ENCODE measurements around the gene FRY.
A peak's percentile ranks its signal among the peaks of the same experiment; 100 is the strongest.
"Not testable (repeated sequence)": the region's sequence is repeated elsewhere in the genome, so short reads cannot be mapped to it uniquely, and the experiment has no call there.

The FRY gene

DNA sequence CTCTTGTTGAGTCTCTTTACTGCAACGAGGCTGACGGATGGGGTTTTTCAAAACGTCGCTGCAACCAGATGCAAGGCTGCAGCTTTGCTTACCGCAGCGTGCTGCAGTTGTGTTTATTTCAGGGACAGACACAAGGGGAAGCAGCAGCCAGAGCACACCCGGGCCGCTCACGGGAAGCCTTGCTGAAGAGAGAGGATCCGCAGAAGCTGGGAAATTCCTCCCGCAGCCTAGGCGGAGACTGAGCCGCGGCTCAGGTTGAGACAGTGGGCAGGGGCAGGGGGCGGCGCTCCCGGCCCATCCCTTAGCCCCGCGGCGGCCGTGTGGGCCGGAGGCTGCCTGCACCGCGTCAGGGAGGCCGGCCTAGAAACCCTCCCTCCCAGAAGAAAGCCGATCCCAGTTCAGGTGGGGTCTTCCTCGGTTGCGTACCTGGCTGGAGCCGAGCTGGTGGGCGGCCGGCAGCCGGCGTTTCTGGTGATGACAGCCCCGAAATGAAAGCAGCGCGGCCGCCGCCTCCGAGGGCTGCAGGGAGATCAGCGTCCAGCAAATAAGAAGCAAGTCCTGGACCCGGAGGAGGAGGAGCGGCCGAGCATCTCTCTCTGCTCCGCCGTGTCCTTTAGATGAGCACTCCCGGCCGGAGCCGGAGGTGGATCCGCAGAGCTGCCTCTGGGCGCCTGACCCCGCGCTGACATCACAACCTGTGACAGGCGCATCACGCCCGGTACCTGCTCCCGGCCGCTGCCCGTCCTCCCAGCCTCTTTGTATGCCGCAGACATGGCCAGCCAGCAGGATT is at the start of gene FRY:
TSS of gene FRY (plus strand) at position 750 of the 790 bp plus-strand sequence. CDS start at position 772, 22 bp downstream.
- DNase-seq, result peak; percentile 53

DNA sequence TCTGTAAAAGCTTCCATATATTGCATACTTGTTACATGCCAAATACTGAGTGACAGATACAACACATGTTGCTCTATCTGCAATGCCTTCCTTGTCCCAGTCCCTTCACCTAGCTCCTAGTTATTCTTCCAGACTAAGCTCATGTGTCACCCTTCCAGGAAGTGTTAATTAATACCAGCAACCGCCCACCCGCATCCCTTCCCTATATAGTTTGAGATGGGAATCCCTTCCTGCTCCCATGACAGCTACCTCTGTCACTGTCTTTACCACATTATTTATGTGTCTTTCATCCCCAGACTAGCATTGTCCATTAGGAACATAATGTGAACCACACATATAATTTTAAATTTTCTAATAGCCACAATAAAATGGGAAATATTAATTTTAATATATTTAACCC is 49.5 kb upstream of the FRY start:
- DNase-seq, result no peak

DNA sequence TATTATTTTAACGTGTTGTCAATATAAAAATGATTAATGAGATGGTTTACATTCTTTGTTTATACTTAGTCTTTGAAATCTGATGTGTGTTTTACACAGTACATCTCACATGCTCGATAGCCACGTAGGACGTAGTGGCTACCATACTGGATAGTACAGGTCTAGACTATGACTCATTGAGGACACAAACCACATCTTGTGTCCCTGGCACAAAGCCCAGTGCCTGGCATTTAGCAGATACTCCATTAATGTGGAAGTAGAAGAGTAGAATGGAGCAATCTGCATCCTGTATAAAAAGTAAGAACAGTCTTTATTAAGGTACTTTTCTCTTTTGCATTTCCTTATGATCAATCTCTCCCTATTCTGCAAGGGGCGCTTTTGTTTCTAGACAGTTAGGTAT is 49.0 kb upstream of the FRY start:
- peak; percentile 5 for DNase-seq

DNA sequence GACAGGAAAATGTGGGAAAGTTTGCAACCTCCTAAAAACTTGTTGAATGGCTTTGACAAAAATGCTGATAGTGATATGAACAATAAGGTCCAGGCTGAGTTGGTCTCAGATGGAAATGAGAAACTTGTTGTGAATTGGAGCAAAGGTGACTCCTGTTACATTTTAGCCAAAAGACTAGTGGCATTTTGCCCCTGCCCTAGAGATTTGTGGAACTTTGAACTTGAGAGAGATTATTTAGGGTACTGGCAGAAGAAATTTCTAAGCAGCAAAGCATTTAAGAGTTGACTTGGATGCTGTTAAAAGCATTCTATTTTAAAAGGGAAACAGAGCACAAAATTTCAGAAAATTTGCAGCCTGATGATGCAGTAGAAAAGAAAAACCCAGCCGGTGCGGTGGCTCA is 47.9 kb upstream of the FRY start:
- not testable (repeated sequence) for DNase-seq

DNA sequence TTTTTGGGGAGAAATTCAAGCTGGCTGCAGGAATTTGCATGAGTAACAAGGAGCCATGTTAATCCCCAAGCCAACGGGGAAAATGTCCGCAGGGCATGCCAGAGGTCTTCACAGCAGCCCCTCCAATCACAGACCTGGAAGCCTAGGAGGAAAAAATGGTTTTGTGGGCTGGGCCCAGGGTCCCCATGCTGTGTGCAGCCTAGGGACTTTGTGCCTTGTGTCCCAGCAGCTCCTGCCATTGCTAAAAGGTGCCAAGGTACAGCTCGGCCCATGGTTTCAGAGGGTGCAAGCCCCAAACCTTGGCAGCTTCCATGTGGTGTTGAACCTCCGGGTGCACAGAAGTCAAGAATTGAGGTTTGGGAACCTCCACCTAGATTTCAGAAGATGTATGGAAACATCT is 47.2 kb upstream of the FRY start:
- not testable (repeated sequence) for DNase-seq

DNA sequence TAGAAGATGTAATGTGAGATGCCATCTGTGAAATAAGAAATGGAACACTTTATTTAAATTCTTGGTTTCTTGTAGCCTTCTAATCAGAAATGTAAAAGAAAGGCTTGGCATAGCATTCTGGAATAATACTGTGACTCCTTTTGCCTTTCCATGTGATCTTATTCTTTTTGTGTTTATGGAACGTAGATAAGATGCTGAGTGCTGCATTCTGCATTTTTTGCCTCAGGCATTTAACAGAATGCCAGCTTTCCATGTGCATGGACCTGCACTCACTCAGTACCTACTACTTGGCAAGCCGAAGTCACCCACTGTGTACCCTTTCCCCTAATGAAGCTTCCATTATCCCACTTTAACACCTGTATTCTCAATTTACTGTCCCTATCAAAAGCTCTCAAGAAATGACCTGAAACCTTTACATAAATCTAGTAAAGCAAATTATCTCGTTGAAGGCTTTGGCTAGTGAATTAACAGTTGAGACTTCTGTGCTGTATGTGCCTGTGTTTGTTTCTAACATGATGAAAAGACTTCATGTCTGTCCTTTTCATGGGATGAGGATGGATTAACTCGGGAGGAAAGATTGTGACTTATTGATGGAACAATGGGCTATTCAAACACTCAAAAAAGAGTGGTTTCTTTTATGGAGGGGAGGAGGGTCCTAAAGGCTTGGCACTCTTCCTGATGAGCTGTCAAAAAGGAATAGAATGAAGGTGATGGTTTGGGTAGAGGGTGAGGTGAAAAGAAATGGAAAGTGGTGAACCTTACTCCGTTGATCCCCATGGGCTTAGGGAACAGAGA is 44.7 kb upstream of the FRY start:
- DNase-seq, result no peak

DNA sequence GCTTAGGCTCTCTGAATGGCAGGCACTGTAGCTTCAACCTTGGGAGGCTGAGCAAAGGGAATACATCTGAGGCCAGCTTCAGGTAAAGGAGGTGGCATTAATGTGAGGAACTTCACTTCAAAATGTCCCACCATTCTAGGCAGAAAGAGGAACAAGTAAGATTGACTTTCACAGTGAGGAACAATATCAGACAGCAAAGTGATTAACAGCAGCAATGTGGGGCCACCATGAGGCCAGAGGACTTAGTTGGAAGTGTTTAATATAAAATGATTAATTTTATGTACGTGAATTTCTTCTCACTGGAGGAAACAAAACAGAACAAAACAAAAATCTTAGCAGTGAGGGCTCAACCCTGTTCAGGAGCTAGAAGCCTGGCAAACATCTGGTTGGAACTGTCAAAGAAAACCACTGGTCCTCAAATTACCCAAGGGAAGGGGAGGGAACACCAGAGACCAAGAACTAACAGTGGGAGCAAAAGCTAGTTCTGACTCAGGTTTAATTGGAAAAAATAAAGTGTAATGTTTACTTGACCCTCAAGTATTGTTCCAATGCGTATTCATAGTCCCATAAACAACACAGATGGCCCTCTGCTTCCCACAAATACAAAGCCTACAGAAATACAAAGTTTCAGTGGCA is 43.9 kb upstream of the FRY start:
- peak; percentile 1 for DNase-seq

DNA sequence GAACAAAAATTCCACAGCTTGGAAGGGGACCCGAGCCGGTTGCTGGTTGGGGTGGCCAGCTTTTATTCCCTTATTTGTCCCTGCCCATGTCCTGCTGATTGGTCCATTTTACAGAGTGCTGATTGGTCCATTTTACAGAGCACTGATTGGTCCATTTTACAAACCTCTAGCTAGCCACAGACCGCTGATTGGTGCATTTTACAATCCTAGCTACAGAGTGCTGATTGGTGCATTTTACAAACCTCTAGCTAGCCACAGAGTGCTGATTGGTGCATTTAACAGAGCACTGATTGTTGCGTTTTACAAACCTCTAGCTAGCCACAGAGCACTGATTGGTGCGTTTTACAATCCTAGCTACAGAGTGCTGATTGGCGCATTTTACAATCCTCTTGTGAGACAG is 37.2 kb upstream of the FRY start:
- DNase-seq, result not testable (repeated sequence)

DNA sequence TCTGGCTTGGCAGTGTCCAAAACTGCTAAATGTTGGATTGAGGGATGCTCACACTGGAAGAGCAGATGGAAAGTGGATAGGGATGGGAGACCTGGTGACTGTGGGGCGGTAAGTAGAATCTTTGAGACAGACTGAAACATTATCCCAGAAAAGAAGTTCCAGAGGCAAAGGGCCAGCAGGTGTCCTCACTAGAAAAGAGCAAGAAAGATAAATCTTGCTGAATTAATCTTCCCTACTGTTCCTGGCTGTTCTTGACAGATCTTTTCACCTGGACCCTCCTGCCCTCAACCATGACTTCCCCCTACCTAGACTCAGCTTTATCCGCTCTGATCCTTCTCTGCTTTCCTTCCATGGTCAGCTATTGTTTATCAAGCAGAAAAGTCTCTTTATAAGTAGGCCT is 35.0 kb upstream of the FRY start:
- DNase-seq, result no peak

DNA sequence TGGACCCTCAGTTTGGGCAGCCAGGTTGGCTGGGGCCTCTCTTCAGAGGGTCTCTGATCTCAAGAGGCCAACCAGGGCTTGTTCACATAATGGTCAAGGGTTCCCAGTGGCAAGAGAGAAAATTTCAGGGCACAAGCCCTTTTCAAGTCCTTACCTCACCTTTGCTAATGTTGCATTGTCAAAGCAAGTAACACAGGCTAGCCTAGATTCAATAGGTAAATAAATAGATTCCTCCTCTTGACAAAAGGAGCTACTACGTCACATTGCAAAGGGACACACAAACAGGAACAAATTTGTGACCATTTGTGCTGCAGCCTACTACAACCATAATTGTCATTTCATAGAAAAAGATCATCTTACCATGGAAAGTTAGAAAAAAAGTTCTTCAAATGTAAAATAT is 33.9 kb upstream of the FRY start:
- no peak for DNase-seq

DNA sequence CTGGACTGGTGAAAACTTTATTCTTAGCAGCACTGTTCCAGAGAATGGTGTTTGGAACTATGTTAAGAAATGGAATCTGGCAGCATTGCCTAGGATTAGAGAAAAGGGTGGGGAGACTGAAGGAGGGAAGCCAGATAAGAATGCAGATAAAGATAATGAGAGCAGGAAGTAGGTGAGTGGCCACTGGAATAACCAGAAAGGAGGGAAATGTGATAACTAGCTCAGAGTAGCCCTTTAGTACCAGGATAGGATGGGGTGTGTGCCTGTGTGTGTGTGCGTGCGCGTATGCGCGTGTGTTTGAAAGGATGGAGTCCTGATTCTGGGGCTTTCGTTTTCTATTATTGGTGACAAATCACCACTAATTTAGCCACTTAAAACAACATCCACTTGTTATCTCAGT is 33.4 kb upstream of the FRY start:
- no peak for DNase-seq

DNA sequence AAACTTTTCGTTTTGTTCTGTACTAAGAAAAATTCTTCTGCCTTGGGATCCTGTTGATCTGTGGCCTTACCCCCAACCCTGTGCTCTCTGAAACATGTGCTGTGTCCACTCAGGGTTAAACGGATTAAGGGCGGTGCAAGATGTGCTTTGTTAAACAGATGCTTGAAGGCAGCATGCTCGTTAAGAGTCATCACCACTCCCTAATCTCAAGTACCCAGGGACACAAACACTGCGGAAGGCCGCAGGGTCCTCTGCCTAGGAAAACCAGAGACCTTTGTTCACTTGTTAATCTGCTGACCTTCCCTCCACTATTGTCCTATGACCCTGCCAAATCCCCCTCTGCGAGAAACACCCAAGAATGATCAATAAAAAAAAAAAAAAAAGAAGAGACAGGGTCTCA is 30.8 kb upstream of the FRY start:
- not testable (repeated sequence) for DNase-seq

DNA sequence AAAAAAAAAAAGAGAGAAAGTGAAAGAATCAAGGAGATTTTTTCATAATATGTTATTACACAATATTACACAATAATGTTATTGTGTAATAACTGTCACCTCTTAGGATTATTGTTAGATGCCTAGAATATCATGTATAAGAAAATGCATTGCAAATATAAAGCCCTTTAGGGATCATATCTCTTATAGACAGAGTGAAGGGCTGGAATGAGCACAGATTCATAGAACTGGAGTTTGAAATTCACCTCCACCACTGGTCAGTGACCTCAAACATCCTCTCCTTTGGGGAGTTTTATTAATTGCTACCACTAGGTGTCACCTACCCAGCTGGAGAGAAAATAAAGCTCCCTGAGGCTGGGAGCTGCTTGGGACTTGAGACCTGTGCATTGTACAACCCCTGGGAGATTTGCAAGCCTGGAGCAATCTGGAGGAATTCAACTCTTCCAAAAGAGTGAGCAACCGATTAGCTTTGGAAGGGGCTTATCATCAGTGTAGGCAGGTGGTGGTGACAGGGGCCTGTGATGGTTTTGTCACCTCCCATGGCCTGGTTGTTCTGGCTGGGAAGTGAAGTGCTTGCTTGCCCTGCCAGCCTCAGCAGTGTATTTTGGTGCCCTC is 30.3 kb upstream of the FRY start:
- DNase-seq, result peak; percentile 21

DNA sequence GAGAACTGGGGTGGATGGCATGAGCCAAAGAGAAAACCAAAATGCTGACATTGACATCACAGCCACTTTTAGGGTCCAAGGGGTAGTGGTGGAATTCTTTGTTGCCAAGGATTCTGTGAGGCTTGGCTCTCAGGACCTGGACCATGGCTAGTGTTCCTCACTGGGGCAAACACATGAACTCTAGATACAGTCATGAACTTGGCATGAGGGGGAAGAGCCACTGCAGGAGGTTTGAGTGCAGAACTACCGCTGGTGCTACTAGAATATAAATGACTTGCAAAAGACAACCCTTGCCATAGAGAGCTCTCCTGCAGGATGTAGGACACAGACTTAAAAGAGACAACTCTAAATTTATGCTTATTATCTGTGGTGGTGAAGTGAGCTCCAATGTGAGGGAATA is 29.8 kb upstream of the FRY start:
- no peak for DNase-seq

DNA sequence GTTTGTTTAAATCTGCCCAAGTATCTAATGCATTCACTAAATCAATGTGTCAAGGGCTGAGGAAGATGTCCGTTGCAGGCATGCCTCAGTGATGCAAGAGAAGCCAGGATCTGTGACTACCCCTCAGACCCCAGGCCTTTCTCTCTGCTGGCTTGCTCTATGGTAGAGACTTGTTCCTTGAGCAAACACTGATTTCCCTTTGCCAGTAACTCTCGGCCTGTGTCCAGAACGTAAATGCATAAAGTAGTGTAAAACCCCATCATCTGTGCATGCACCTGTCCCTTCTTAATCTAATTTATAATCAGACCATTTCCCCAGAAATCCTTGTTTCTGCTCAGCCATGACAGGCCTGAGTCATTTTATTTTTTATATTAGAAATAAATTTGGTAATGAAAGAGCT is 28.7 kb upstream of the FRY start:
- DNase-seq, result no peak

DNA sequence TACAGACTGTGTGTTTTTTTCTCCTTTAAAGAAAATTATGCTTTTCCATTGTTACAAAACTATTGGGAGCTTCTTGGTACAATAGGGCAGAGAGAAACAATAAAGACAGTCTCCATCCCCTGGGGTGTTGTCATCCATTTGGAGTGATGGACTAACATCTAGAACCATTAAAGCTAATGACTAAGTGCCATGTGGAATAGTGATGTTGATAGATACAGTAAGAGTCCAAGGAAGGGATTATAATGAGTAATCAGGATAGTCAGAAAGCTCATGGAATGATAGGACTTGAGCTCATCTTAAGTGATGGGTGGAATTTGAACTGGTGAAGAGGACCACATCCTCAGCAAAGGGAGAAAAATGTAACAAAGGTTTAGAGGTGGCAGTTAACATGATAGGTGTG is 24.1 kb upstream of the FRY start:
- no peak for DNase-seq

DNA sequence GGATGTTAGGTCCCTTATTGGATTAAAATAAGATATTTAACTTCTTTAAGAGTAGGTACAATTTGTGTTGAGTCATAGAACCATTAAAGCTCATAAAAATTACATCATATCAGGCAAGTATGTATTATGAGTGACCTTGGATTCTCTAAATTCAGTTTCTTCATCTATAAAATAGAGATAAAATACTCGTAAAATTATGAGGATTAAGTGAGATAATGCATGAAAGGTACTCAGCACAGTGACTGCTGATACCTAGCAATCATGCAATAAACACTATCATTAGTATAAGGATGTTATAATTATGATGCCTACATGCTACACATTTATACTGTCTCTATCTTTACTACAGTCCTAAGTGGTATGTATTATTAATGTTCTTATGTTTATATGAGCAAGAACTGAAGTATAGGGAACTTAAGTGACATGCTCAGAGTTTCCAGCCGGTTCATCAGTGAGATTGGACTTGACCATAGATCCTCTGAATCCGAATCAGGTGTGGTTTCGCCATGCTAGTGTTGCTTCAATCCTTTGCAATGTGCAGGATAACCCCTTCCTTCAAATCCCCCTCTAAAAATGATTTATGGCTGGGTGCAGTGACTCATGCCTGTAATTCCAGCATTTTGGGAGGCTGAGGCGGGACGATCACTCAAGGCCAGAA is 22.9 kb upstream of the FRY start:
- DNase-seq, result no peak

DNA sequence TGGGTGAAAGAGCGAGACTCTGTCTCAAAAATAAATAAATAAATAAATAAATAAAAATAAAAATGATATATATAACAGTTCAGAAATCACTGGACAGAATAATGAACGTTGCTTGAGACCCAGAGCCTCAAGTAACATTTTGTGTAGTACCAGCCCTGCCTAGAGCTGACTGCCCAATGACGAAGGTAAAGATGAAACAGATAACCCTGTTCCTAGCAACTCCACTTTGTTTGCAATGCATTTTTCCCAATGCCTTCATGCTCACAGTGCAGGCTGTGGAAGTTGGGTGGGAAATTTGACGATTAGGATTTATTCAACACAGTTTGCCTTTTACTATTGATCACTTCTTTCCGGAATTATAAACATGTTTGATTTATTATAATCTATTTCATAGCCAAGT is 22.2 kb upstream of the FRY start:
- no peak for DNase-seq

DNA sequence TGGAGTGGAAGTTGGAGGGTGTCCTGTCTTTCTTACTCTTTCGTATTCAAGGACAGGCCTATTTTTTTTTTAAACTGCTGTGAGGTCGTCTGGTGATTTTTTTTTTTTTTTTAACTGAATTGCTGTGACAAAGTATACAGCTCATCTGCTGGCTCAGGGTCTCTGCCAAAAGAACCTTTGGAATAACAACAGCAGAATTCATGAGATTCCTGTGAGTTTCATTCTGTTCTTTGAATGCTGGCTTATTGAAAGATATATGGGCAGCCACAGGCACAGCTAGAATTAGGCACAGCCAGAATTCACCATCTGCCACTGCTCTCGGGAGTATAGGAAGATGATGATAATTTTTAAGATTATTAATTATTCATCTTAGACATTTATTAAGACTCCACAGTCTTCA is 21.4 kb upstream of the FRY start:
- no peak for DNase-seq

DNA sequence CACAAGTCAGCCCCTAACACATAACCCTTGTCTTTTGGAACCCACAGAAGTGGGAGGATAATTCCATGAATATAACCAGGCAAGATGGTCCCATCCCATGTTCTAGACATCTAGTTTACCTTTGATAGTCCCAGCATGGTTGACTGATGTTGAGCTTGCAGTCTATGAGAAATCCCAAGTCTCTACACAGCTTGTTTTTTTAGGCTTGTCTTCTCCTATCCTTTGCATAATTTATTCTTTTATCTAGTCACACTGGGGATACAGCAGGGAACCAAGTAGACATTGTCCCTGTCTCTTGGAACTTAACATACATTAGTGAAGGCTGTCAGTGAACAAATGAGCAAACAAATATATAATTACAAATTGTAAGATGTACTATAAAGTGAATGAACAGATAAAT is 19.6 kb upstream of the FRY start:
- DNase-seq, result no peak

DNA sequence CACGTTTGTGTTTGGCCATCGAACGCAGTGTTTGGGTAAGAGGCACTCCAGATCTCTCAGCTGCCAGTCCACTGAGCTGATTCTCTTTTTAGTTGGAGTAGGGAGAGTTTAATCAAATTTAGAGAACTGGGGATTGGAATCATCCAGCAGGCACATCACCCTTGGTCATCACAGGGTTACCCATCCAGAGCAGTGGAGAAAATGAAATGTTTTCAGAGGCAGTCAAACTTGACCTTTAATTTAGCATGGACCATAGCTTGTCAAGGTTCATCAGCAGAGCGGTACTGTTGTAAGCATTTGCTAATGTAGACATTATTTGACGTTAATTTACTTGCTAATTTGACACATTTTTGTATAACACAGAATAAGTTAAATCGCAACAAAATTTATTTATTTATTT is 18.4 kb upstream of the FRY start:
- DNase-seq, result no peak

DNA sequence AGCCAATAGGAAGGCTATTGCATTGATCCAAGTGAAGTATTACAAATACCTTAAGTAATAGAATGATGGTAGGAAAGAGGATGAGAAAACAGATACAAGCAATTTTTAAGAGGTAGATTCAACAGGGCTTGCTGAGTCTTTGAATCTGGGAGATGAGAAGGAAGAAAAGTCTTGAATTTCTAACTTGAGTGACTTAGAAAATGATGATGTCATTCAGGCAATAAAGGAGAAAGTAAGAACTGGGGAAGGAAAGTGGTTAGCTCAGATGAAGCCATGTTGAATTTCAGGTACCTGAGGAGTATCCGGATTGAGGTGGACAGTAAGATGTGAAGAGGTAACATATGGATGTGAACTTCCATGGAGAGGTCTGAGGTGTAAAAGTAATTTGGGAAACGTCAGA is 15.5 kb upstream of the FRY start:
- no peak for DNase-seq

DNA sequence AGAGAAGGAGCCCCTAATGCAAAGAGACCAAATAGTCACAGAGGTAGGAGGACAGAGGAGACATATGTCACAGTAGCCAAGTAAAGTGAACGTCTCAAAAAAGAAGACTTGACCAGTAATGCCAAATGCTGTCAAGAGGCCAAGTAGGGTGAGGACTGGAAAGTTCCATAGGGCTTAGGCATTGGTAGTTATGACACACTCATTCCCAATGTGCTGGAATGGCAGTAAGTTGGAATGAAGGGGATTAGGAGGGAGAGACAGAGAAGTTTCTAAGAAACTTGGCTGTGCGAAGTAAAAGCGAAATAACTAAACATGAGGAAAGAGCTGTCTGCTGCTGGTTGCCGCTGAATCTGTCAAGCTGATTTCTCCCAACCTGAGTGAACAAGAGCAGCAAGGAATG is 14.9 kb upstream of the FRY start:
- no peak for DNase-seq
